ENCODE results near the gene HCFC1.
A peak's percentile ranks its signal among the peaks of the same experiment; 100 is the strongest.

The HCFC1 gene

GRCh38 chrX:153973127-153974002 lies 1.7 kb upstream of the HCFC1 start:
- DNase-seq: no peak

GRCh38 chrX:153972368-153973126 lies 929 bp upstream of the HCFC1 start, which contains the start of gene TMEM187:
Gene TMEM187 (plus strand): TSS chrX:153972754. CDS start chrX:153982063, 9,309 bp downstream.
- peak; percentile 88 for DNase-seq

GRCh38 chrX:153971124-153971449 lies 531 bp downstream of the HCFC1 start:
- peak; percentile 86 for DNase-seq

GRCh38 chrX:153970357-153971123 lies 1.1 kb downstream of the HCFC1 start:
- peak; percentile 71 for DNase-seq

- no peak for DNase-seq
Observed at GRCh38 chrX:153969904-153970356, 1.7 kb downstream of the HCFC1 start.

GRCh38 chrX:153969125-153969903 lies 2.3 kb downstream of the HCFC1 start:
- DNase-seq: peak; percentile 12

GRCh38 chrX:153968754-153969124 lies 2.9 kb downstream of the HCFC1 start:
- peak; percentile 16 for DNase-seq

GRCh38 chrX:153968255-153968654 lies 3.4 kb downstream of the HCFC1 start:
- DNase-seq: no peak

- no peak for DNase-seq
Observed at GRCh38 chrX:153967536-153968224, 3.9 kb downstream of the HCFC1 start.

GRCh38 chrX:153966841-153967535 lies 4.6 kb downstream of the HCFC1 start:
- DNase-seq: no peak

- DNase-seq: no peak
Observed at GRCh38 chrX:153966283-153966688, 5.3 kb downstream of the HCFC1 start.

- no peak for DNase-seq
Observed at GRCh38 chrX:153965406-153965805, 6.2 kb downstream of the HCFC1 start.

GRCh38 chrX:153964105-153964504 lies 7.5 kb downstream of the HCFC1 start:
- no peak for DNase-seq

GRCh38 chrX:153963546-153963945 lies 8.1 kb downstream of the HCFC1 start:
- no peak for DNase-seq

- DNase-seq: no peak
Observed at GRCh38 chrX:153961292-153961691, 10.3 kb downstream of the HCFC1 start.

GRCh38 chrX:153960786-153961185 lies 10.8 kb downstream of the HCFC1 start:
- no peak for DNase-seq

GRCh38 chrX:153960077-153960476 lies 11.5 kb downstream of the HCFC1 start:
- DNase-seq: no peak

- DNase-seq: no peak
Observed at GRCh38 chrX:153959649-153960048, 12.0 kb downstream of the HCFC1 start.

- no peak for DNase-seq
Observed at GRCh38 chrX:153958605-153959004, 13.0 kb downstream of the HCFC1 start.

- no peak for DNase-seq
Observed at GRCh38 chrX:153957224-153957623, 14.4 kb downstream of the HCFC1 start.
